ENCODE data around the gene NDNF.

- TF ChIP-seq REPIN1 (tag by site-specific recombination; IDR thresholded peaks at IDR 0.05; ENCODE audit: low read depth): no peak
- TF ChIP-seq ZNF433 (tag by site-specific recombination; IDR thresholded peaks at IDR 0.05; ENCODE audit: low read depth): no peak
- no peak for TF ChIP-seq ZBTB17 (tag by site-specific recombination; IDR thresholded peaks at IDR 0.05)
- TF ChIP-seq PATZ1 (tag by site-specific recombination; IDR thresholded peaks at IDR 0.05): no peak
- no peak for TF ChIP-seq ZBTB20 (tag by site-specific recombination; IDR thresholded peaks at IDR 0.05)
- TF ChIP-seq SP3 (tag by site-specific recombination; IDR thresholded peaks at IDR 0.05): no peak
- no peak for TF ChIP-seq YY1 (tag by site-specific recombination; IDR thresholded peaks at IDR 0.05)
- TF ChIP-seq ZNF2 (tag by site-specific recombination; IDR thresholded peaks at IDR 0.05): no peak
- no peak for TF ChIP-seq ZBTB10 (tag by site-specific recombination; IDR thresholded peaks at IDR 0.05)
- TF ChIP-seq ZNF155 (tag by site-specific recombination; IDR thresholded peaks at IDR 0.05): no peak
- TF ChIP-seq ZNF404 (tag by site-specific recombination; IDR thresholded peaks at IDR 0.05): no peak
Measured at GRCh38 chr4:121011780-121012340, 60.5 kb downstream of the NDNF start.

Measured in HEK293 (cell line).